Progenitor cell of endocrine pancreas (in vitro differentiated cells): Measurements from ENCODE around the gene AMOTL2. TPM values are rescaled to one million over a fixed set of nuclear protein-coding genes. Genes with fewer than 3 reads are reported as not detected.

Experiments
- DNase-seq: peaks from one replicate; pipeline ENCODE4 v3.0.0; 2021; ENCODE audit warnings: low spot score; ENCODE audit not compliant: unreplicated experiment
- H3K27ac Mint-ChIP-seq: 2 replicates; pipeline ENCODE4 v1.8.0; 2021; ENCODE audit warnings: mild to moderate bottlenecking, moderate library complexity, mixed read lengths
- H3K27me3 Mint-ChIP-seq: 2 replicates; pipeline ENCODE4 v1.8.0; 2021; ENCODE audit warnings: mixed read lengths
- H3K36me3 Mint-ChIP-seq: 2 replicates; pipeline ENCODE4 v1.8.0; 2022; ENCODE audit warnings: mixed read lengths; ENCODE audit not compliant: insufficient read depth
- H3K4me1 Mint-ChIP-seq: 2 replicates; pipeline ENCODE4 v1.8.0; 2021; ENCODE audit warnings: low read depth, mixed read lengths
- H3K4me3 Mint-ChIP-seq: 2 replicates; pipeline ENCODE4 v1.8.0; 2021; ENCODE audit warnings: low read depth, mild to moderate bottlenecking, moderate library complexity, mixed read lengths
- H3K9me3 Mint-ChIP-seq: 2 replicates; pipeline ENCODE4 v1.8.0; 2021; ENCODE audit warnings: low read depth, mixed read lengths
- CTCF ChIP-seq: fragments of 200-600 bp; sonication (generic); IDR thresholded peaks from one replicate; pipeline ENCODE4 v1.5.0; 2021; ENCODE audit warnings: antibody characterized with exemption, mild to moderate bottlenecking; ENCODE audit not compliant: unreplicated experiment
- total RNA-seq: library from RNA; stranded (reverse); gene quantifications from 2 replicates; pipeline ENCODE4 v1.2.1, GENCODE V29; 2021

Gene AMOTL2
- total RNA-seq, 1 donor from 2014 or later: 94.4 TPM

- Mint-ChIP-seq H3K27ac (no peak overlapping the region), H3K4me3 (no peak overlapping the region), H3K4me1 (peaks cover 14% of the 10 kb centered on the region)
Measured at GRCh38 chr3:134350861-134351311, 23.4 kb downstream of the AMOTL2 start.

GRCh38 chr3:134350266-134350665 is 24.0 kb downstream of the AMOTL2 start:
- Mint-ChIP-seq H3K4me3 (no peak overlapping the region), H3K36me3 (peaks cover 7% of the 10 kb centered on the region), H3K9me3 (peaks cover 9% of the 10 kb centered on the region), H3K27me3 (no peaks in the 10 kb centered on the region), H3K4me1 (peaks cover 14% of the 10 kb centered on the region), H3K27ac (no peak overlapping the region)
- DNase-seq: no peak
- TF ChIP-seq CTCF: no peak

More at GRCh38 chr3:134350861-134351311, 23.4 kb downstream of the AMOTL2 start:
- Mint-ChIP-seq H3K9me3 (peaks cover 9% of the 10 kb centered on the region), H3K36me3 (peaks cover 9% of the 10 kb centered on the region), H3K27me3 (no peaks in the 10 kb centered on the region)
- no peak for DNase-seq
- no peak for TF ChIP-seq CTCF

- Mint-ChIP-seq H3K4me1 (peaks cover 5% of the 10 kb centered on the region), H3K27me3 (no peaks in the 10 kb centered on the region), H3K4me3 (no peak overlapping the region), H3K36me3 (peaks cover 4% of the 10 kb centered on the region), H3K27ac (no peak overlapping the region), H3K9me3 (peaks cover 9% of the 10 kb centered on the region)
- DNase-seq: no peak
- no peak for TF ChIP-seq CTCF
Measured at GRCh38 chr3:134348524-134348923, 25.7 kb downstream of the AMOTL2 start.

GRCh38 chr3:134347551-134347950 is 26.7 kb downstream of the AMOTL2 start:
- no peak for DNase-seq
- Mint-ChIP-seq H3K4me3 (no peak overlapping the region), H3K4me1 (peaks cover 3% of the 10 kb centered on the region), H3K27me3 (no peaks in the 10 kb centered on the region), H3K36me3 (peaks cover 4% of the 10 kb centered on the region), H3K9me3 (peaks cover 9% of the 10 kb centered on the region), H3K27ac (no peak overlapping the region)
- TF ChIP-seq CTCF: no peak

GRCh38 chr3:134346744-134347143 is 27.5 kb downstream of the AMOTL2 start:
- Mint-ChIP-seq H3K4me3 (no peak overlapping the region), H3K27me3 (no peaks in the 10 kb centered on the region), H3K36me3 (peaks cover 2% of the 10 kb centered on the region), H3K4me1 (peaks cover 3% of the 10 kb centered on the region), H3K9me3 (peaks cover 9% of the 10 kb centered on the region), H3K27ac (no peak overlapping the region)
- TF ChIP-seq CTCF: no peak
- no peak for DNase-seq
